ENCODE measurements around the gene LEKR1.

Gene LEKR1

GRCh38 chr3:156997351-156997750 is 171.2 kb downstream of the LEKR1 start:
- DNase-seq, result no peak

- no peak for DNase-seq
Observed at GRCh38 chr3:157001221-157001957, 175.2 kb downstream of the LEKR1 start.

- DNase-seq, result no peak
Observed at GRCh38 chr3:157021679-157022078, 195.5 kb downstream of the LEKR1 start.

- no peak for DNase-seq
Observed at GRCh38 chr3:157023226-157023625, 197.1 kb downstream of the LEKR1 start.

GRCh38 chr3:157026091-157026490 is 199.9 kb downstream of the LEKR1 start:
- DNase-seq, result no peak

GRCh38 chr3:157027861-157028745 is 201.9 kb downstream of the LEKR1 start:
- DNase-seq, result no peak

- DNase-seq, result no peak
Observed at GRCh38 chr3:157029365-157029790, 203.2 kb downstream of the LEKR1 start.

- DNase-seq, result no peak
Observed at GRCh38 chr3:157030712-157031111, 204.6 kb downstream of the LEKR1 start.

GRCh38 chr3:157033001-157033400 is 206.8 kb downstream of the LEKR1 start:
- DNase-seq, result no peak

- no peak for DNase-seq
Observed at GRCh38 chr3:157040456-157040855, 214.3 kb downstream of the LEKR1 start.

- no peak for DNase-seq
Observed at GRCh38 chr3:157042226-157042625, 216.1 kb downstream of the LEKR1 start.

GRCh38 chr3:157043771-157044170 is 217.6 kb downstream of the LEKR1 start:
- DNase-seq, result no peak

- no peak for DNase-seq
Observed at GRCh38 chr3:157045238-157045850, 219.2 kb downstream of the LEKR1 start.

- no peak for DNase-seq
Observed at GRCh38 chr3:157046520-157046919, 220.4 kb downstream of the LEKR1 start.

GRCh38 chr3:157051055-157051454 is 224.9 kb downstream of the LEKR1 start:
- no peak for DNase-seq

GRCh38 chr3:157051591-157051990 is 225.4 kb downstream of the LEKR1 start:
- DNase-seq, result no peak

- DNase-seq, result no peak
Observed at GRCh38 chr3:157056035-157056434, 229.9 kb downstream of the LEKR1 start.

- no peak for DNase-seq
Observed at GRCh38 chr3:157058392-157059071, 232.4 kb downstream of the LEKR1 start.

GRCh38 chr3:157059181-157059580 is 233.0 kb downstream of the LEKR1 start:
- no peak for DNase-seq

- DNase-seq, result no peak
Observed at GRCh38 chr3:157059661-157060060, 233.5 kb downstream of the LEKR1 start.

GRCh38 chr3:157061265-157061664 is 235.1 kb downstream of the LEKR1 start:
- DNase-seq, result no peak

- DNase-seq, result no peak
Observed at GRCh38 chr3:157063469-157063868, 237.3 kb downstream of the LEKR1 start.

GRCh38 chr3:157063926-157064325 is 237.8 kb downstream of the LEKR1 start:
- no peak for DNase-seq
